Ishikawa (cell line): ENCODE results near the gene RNU5B-1.

Experiments used
- CEBPB ChIP-seq: IDR thresholded peaks from 2 replicates; pipeline ENCODE4 v1.6.1; 2012
- CREB1 ChIP-seq: IDR thresholded peaks from 2 replicates; pipeline ENCODE4 v1.6.1; 2012; ENCODE audit warnings: low read depth
- EGR1 ChIP-seq: IDR thresholded peaks from 2 replicates; pipeline ENCODE4 v1.6.1; 2012
- EP300 ChIP-seq: IDR thresholded peaks from 2 replicates; pipeline ENCODE4 v1.6.1; 2012; ENCODE audit warnings: borderline replicate concordance
- FOXM1 ChIP-seq: IDR thresholded peaks from 2 replicates; pipeline ENCODE4 v1.6.1; 2012; ENCODE audit warnings: low read depth, borderline replicate concordance
- MAX ChIP-seq: IDR thresholded peaks from 2 replicates; pipeline ENCODE4 v1.6.1; 2012
- NFIC ChIP-seq: IDR thresholded peaks from 2 replicates; pipeline ENCODE4 v1.6.1; 2012
- RAD21 ChIP-seq: IDR thresholded peaks from 2 replicates; pipeline ENCODE4 v1.6.1; 2012; ENCODE audit warnings: low read depth
- REST ChIP-seq: IDR thresholded peaks from 2 replicates; pipeline ENCODE4 v1.6.1; 2012; ENCODE audit warnings: low read depth, mild to moderate bottlenecking
- TAF1 ChIP-seq: IDR thresholded peaks from 2 replicates; pipeline ENCODE4 v1.6.1; 2012; ENCODE audit warnings: low read depth, mild to moderate bottlenecking
- TCF12 ChIP-seq: IDR thresholded peaks from 2 replicates; pipeline ENCODE4 v1.6.1; 2012; ENCODE audit warnings: low read depth
- TEAD4 ChIP-seq: IDR thresholded peaks from 2 replicates; pipeline ENCODE4 v1.6.1; 2012
- USF1 ChIP-seq: IDR thresholded peaks from 2 replicates; pipeline ENCODE4 v1.6.1; 2012
- YY1 ChIP-seq: IDR thresholded peaks from 2 replicates; pipeline ENCODE4 v1.6.1; 2012; ENCODE audit warnings: low read depth
- ZBTB7A ChIP-seq: IDR thresholded peaks from 2 replicates; pipeline ENCODE4 v1.6.1; 2012; ENCODE audit warnings: low read depth

Gene RNU5B-1

GRCh38 chr15:65333148-65333820, 28.8 kb downstream of the RNU5B-1 start:
- TF ChIP-seq NFIC (no peak), ZBTB7A (no peak), TCF12 (no peak), REST (peak; percentile 53; the same call in 1 of the 2 replicates), YY1 (no peak), FOXM1 (no peak), USF1 (no peak), EP300 (no peak)

- TF ChIP-seq EGR1 (no peak), RAD21 (no peak), REST (no peak), YY1 (no peak), ZBTB7A (no peak), TAF1 (no peak), CEBPB (no peak), MAX (no peak), NFIC (no peak), TCF12 (no peak), USF1 (no peak), FOXM1 (no peak)
Measured at GRCh38 chr15:65333856-65334255, 29.4 kb downstream of the RNU5B-1 start.

GRCh38 chr15:65334586-65335231, 30.2 kb downstream of the RNU5B-1 start:
- TF ChIP-seq MAX (no peak), CREB1 (no peak), FOXM1 (no peak), REST (no peak), RAD21 (no peak), TAF1 (no peak), ZBTB7A (no peak), EGR1 (no peak), NFIC (no peak), USF1 (no peak), TCF12 (no peak), TEAD4 (no peak), CEBPB (no peak), EP300 (no peak), YY1 (no peak)
